ENCODE results near the gene TTLL11.

TTLL11 gene

DNA sequence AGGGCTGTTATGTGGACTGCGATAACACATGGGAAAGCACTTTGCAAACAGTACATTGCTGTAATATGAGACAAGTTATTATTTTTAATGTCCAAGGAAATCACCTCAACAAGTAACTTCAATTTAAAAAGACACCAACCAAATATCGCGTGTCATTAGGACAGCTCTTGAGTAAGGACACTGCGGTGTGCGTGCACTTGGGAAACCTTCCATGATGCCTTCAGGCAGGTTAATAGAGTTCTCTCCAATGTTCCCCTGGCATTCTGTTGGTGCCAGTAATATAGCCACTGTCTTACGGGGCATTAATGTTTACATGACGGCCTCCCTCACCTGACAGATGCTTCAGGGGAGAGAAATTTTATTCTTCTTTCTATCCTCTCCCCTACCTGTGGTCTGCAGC lies 42.9 kb downstream of the TTLL11 start:
- DNase-seq (ENCODE audit: low read depth) = no peak

DNA sequence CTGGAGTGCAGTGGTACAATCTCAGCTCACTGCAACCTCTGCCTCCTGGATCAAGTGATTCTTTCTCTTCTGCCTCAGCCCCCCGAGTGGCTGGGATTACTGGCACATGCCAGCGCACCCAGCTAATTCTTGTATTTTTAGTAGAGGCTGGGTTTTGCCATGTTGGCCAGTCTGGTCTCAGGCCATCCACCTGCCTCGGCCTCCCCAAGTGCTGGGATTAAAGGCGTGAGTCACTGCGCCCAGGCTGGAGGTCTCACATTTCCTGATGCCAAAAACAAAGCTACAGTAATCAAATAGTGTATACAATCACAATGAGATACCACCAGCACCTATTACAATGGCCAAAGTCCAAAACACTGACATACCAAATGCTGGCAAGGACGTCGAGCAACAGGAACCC lies 51.1 kb downstream of the TTLL11 start:
- no peak for DNase-seq (ENCODE audit: low read depth)

DNA sequence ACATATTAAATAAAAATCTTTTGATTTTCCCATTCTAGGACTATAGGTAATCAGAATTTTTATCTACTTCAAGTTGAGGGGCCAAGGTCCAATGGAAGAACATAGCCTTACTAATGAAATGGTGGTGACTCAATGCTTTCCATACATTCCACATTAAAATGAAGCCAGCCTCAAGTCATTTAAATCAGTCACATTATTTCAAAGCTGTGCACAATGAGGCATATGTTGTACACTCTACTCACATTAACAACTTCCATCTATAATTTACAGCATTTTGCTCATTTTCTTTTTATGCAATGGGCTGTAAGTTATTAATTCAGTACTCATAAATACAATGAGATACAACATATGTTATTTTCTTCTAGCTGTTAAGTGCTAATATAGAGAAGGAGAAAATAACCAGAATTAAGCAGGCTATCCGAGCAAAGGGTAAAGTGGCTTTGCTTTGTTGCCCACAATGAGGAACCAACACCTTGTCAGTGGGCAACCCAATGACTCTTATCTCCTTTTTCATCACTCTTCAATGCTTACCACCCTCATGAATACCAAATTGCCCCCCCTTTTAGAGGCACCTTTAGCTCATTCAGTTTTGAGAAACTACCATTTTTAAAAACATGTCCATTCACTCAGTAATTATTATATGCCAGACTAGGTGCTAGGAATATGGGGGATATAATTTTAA lies 52.4 kb downstream of the TTLL11 start:
- DNase-seq (ENCODE audit: low read depth) = no peak

DNA sequence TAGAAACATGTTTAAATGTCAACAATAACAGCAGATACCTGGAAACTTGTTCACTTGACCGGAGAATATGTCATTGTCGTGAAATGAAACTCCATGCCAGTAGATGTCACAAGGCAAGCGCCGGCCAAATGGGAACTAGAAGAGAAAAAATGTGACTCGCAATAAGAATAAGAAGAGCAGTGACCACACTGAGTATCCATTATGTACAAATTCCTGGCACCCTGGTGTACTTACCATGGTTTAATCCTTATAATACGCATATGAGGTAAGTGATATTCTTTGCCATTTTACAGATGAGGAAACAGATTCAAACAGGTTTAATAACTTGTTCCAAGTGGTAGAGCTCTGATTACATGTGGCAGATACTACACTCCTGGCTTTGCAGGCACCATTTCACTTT lies 53.9 kb downstream of the TTLL11 start:
- DNase-seq (ENCODE audit: low read depth) = no peak

DNA sequence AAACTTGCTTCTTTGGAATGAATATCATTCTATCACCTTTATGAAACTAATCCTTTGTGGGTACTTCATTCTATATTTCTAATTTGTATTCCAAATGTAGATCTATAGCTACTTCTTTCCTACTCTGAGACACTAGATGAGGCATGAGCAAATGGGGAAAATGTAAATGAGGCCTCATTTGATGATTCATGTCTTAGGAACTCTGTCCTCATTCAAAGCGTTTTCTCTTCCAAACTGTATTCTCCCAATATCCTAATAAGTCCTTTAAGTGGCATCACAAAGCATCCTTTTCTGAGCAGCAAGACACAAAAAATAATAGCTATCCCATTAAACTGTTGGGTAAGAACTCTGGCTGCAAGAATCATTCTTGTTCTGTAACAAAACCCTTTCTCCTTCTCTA lies 56.1 kb downstream of the TTLL11 start:
- DNase-seq (ENCODE audit: low read depth) = peak; percentile 44

DNA sequence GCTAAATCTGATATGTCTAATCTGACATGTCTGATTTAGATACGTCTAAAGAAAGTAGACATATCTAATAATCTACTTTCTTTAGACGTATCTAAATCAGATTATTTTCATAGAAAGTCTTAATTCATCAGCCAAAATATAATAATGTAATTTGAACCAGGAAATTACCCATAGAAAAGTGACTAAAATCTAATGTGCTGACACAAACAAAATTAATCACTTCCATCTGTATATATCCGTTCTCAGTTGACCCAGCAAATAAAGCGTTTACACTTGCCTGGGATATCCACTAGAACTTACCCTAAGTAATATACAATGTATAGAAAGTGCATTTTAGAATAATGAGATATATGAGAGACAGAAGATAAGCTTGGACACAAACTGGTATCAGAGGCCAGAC lies 56.7 kb downstream of the TTLL11 start:
- no peak for DNase-seq (ENCODE audit: low read depth)

DNA sequence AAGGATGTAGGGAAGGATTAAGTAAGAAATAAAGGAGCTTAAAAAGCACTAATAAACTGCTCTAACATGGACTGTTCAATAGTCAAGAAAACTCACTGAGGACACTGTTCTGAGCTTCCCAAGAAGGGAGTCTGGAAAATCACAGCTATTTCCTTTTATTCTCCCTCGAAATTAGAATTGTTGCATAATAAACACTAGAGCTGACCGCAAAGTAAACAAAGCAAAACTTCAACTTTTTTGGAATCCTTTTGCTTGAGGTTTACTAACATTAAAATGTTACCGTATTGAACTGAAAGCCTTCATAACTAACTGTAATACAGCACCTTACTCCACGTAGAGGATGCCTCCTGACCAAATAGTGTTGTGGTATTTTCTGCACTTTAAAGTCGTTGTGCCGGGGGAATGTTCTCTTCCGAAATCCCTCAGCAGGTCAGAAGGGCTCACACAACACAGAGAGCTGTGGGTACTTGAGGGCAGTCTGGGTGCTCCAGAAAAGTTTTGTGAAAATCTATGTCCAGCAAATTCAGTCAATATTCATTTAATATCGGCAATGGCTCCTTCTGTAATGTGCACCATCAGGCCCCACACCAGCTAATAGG lies 59.2 kb downstream of the TTLL11 start:
- DNase-seq (ENCODE audit: low read depth) = peak; percentile 26

DNA sequence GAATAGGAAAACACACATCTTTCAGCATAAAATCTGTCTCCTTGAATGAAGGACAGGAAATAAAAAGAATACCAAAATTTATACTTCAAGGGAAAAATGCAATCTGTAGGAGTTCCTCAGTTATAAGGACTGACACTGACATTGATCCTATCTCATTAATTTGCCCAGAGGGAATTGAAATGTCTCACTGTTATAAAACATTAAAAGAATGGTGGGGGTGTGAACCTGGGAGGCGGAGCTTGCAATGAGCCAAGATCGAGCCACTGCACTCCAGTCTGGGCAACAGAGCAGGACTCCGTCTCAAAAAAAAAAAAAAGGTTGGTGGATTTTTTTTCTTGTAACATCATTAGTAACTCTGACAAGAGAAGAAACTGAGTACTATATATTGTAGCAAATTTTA lies 60.8 kb downstream of the TTLL11 start:
- no peak for DNase-seq (ENCODE audit: low read depth)

DNA sequence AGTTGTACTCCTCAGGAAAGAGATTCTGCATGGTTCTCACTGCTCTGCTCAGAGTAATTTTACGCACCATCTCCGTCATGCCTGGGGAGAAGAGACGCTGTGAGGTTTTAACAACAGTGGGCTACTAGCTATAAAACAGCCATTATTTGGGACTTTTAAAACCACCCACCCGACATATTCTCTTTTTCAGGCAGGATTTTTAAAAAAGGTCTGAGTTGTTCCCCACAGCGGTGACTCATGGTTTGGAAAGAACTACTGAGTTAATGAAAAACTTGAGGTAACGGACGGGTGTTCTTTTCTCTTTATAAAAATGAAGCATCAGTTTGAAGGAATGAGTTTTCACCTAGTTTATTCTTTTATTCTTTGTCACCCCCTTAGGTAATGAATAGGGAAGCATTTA lies 61.3 kb downstream of the TTLL11 start:
- DNase-seq (ENCODE audit: low read depth) = no peak

DNA sequence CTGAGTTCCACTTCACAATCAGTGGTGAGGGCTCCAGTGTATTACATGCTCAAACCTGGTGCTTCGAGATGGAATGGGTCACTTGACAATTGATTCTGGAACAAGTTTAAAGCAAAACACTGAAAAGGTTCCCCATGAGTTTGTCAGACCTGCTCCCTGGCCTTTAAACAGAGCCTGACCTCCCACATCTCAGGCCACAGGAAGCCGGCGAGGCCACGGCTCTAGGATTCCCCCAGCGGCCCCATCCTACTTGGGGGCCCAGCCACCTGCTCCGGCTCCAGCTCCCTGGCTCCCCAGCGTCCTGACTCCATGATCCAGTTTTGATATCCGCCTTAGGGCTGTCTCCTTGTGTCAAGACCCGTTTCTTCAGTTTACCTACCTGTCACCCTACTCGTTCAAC lies 62.0 kb downstream of the TTLL11 start:
- DNase-seq (ENCODE audit: low read depth) = no peak

DNA sequence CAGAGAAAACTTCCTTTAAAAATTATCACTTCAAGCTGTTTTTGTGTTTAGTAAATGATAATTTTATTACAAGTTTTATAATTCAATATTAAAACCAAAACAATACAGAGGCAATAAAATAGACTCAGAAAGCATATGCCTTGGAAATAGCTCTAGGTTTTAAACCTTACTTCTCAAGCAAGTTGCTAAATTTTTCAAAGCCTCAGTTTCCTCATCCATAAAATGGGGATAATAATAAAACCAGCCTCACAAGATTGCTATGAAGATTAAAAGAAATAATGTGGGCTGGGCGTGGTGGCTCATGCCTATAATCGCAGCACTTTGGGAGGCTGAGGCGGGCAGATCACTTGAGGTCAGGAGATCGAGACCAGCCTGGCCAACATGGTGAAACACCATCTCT lies 62.8 kb downstream of the TTLL11 start:
- DNase-seq (ENCODE audit: low read depth) = no peak

DNA sequence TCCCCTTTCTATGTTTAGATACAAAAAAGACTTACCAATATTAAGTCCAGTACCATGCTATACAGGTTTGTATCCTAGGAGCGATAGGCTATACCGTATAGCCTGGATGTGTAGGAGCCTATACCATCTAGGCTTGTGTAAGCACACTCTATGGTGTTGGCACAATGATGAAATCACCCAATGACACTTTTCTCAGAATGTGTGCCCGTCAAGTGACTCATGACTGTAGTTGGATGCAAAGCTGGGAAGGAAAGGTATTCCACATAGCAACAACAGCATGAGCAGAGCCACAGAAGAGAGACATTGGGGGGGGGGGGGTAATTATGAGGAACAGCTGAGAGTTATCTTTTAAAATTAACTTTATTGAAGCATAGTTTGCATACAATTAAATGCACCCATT lies 63.2 kb downstream of the TTLL11 start:
- DNase-seq (ENCODE audit: low read depth) = no peak

DNA sequence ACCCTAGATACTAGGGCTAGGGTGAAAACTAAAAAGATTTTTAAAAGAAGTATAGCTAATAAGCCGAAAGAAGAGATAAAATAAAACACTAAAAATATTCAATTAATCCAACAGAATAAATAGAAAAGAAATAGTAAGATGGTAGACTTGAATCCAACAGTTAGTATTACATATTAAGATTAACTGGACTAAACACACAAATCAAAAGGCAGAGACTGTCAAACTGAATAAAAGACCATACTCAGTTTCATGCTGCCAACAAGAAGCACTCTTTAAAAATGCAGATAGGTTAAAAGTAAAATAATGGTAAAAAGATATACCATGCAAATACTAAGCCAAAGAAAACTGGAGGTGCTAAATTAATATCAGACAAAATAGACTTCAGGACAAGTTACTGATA lies 65.0 kb downstream of the TTLL11 start:
- no peak for DNase-seq (ENCODE audit: low read depth)

DNA sequence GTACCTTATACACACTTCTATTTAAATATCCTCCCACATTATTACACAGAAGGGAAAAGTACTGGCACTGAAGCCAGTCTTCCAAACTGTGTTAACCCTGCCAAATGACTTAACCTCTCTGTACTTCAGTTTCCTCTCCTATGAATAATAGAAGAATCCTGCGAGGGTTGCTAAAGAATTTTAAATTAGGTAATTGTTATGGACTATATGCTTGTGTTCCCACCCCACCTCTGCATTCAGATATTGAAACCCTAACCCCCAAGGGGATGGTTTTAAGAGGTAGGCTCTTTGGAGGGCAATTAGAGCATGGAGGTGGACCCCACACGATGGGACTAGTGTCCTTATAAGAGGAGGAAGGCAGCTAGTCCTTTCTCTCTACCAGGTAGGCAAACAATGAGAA lies 72.7 kb downstream of the TTLL11 start:
- DNase-seq (ENCODE audit: low read depth) = no peak

DNA sequence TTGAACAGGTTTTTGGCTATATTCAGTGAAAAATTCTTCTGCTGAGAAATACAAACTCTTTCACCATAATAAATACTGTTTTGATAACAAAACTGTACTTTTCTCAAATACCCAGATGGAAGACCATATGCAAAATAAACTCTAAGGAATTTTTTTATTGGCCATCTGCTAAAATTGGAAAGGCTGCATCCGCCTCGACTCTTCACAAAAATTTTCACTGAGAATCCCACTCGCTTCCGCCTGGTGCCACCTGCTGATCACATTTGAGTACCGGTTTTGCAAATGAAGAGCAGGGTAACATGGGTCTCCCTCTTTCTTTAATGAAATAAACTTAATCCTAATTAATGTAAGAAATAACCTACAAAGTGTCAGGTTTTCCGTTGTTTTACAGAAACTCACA lies 76.4 kb downstream of the TTLL11 start:
- DNase-seq (ENCODE audit: low read depth) = no peak

DNA sequence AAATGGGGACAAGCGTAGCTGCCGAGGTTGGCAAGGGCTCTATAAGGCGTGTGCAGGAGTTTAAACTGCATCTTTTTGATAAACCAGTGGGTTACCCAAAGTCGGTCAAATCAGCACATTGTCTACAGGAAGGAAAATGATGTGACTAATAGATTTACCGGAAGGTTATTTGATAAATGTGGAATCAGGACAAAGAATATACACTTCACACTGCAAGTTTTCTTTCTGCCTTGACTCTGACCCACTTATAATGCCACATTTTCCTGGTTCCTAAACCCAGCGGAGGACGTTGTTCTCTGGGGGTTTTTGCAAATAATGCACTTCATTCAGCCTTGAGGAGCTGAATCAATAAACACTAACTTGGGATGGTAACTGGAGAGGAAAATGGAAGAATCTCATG lies 76.8 kb downstream of the TTLL11 start:
- DNase-seq (ENCODE audit: low read depth) = no peak

DNA sequence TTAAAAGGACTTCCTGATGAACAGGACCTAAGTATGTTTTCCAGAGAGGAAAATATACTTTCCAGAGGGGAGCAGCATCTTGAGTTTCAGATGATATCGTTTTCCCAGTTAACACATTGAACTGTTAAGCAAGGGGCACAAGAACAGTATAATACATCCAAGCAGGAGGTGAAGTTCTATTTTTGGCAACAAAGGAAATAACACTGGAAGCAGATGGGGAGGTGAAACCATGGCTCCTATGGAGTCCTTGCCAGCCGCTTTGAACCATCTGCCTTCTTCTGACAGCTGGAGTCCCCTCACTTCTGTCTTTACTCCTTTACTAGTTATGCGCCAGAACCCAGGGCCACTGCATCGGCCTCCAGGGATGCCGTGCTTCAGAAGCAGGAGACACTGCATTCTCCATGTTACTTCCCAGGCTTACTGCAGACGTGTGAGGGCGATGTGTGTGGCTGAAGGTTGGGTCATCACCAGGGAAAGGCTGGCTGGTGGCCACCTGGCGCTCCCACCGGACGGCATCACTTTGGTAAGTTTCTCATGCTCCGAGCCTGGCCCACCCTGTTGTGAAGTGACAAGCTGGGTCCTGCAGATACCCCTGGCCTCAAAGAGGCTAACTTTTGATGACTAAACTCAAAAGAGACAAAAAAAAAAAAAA lies 77.8 kb downstream of the TTLL11 start:
- DNase-seq (ENCODE audit: low read depth) = no peak

DNA sequence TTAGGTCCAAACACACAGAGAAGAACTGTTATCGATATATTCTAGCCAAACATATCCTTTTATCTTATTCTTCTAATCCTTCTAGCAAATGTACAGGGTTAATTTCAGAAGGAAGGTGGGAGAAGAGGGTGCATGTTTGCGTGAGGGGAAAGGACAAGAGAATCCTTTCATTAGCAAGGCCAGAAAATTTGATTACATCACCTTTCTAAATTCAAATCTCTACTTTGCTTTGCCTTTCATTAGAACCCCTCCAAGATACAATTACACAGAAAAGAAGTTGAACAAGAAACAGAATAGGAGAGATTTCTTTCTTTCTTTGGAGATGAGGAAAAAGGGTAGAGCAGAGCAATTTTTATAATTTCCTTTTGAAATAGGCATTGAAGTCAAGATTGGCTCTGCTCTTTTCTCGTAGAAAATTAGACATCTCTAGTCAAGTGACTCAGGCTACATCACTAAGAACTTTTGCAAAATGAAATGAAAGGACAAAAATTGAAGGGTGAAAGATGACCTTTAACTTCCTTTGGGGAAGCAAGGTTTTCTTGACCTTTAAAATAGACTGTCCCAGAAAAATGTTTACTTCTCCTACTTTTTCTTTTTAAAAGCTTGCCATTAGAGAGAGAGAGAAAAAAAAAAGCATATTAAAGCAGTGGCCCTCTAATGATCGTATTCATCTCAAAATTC lies 81.2 kb downstream of the TTLL11 start:
- DNase-seq (ENCODE audit: low read depth) = no peak

DNA sequence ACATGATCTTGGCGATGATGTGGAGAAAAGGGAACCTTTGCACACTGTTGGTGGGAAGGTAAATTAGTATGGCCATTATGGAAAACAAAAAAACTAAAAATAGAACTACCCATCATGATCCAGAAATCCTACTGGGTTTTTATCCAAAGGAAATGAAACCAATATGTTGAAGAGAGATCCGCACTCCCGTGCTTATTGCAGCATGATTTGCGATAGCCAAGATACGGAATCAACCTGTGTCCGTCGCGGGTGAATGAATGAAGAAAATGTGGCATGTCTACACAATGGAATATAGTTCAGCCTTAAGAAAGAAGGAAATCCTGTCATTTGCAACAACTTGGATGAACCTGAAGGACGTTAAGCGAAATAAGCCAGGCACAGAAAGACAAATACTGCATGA lies 84.5 kb downstream of the TTLL11 start:
- DNase-seq (ENCODE audit: low read depth) = no peak

DNA sequence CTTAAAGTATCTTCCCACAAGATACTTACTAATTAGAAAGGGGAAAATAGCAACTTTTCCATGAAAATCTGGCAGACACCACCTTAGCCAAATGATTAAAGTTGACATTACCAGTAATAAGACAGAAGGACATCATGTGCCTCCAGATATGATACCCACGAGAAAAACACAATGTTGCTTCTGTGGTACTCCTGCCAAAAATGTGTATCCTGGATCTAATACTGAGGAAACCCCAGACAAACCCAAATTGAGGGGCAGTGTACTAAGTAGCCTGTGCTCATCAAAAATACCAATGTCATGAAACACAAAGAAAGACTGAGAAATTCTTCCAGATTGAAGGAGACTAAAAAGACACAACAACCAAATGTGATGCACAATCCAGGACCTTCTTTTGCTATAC lies 85.3 kb downstream of the TTLL11 start:
- DNase-seq (ENCODE audit: low read depth) = no peak

DNA sequence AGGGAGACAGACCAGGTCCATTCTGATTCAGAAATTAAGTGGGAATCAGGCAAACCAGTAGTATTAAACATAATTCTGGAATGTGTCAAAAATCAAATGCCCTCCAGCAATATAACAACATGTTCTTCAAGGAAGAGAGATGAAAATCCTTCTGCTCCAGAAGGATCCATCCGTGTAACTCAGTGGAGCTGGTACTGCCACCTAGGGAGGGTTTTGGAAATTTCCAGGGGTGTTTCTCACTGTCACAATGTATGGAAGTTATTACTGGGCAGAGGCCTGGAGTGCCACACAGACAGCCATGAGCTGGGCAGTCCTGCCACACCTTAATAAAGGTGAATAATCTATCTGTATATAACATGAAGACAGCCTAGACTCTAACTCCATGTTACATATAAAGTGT lies 87.5 kb downstream of the TTLL11 start:
- DNase-seq (ENCODE audit: low read depth) = peak; percentile 13

DNA sequence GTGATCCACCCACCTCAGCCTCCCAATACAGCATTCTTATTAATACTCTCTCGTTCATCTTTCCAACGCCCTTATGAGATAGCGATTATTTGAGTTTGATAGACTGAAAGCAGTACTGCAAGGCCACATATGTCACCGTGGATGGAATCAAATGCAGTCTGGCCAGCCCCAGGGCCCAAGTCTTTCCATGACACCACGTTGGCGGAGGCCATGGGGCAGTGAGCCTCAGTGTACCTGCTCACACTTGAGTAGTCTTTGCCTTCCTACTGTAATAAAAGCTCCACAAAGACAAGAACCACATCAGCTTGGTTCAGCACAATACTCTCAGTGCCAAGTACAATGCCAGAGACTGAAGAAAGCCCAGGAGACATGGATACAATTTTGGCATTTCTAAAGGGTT lies 88.5 kb downstream of the TTLL11 start:
- no peak for DNase-seq (ENCODE audit: low read depth)

DNA sequence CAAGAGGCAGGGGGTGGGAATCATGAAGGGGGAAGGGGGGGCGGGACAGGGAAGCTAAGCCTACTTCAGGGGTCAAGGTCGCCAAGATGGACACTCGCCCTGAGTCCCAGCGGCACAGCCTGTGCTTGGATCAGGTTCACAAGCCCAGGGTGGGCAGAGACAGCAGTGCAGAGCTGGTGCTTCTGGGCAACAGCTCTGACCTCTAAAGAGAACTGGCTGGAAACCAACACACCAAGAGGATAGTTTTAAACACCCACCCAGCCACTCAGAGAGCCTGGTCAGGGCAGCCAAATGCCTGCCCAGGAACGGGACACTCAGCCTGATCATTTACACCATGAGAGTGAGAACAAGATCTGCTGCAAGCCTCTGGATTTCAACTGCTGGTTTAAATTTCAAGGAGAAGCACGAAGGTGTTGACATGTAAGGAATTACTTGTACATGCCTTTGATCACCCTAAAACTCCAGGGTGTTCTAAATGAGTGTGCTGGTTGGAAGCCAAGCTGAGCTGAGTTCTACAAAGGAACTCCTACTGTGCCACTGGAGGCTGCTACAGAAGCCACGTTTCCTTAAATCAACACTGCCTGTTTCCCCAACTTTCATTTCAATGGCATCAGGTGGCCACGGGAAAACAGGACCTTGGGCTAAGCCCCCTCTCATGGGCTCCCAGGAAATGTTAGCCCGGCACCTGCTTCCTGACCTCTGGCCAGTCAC lies 91.5 kb downstream of the TTLL11 start:
- peak; percentile 6 for DNase-seq (ENCODE audit: low read depth)
